HEK293 (cell line): ENCODE data around the gene GTF2I.

ENCODE experiments used
- ZNF549 ChIP-seq: fragments of 450-650 bp; IDR thresholded peaks from 2 replicates; pipeline ENCODE4 v1.5.1; 2018; ENCODE audit warnings: missing biosample characterization, missing genetic modification characterization, mild to moderate bottlenecking, inconsistent platforms, moderate library complexity
- TF ChIP-seq, protein P1 (sequence below): fragments of 450-650 bp; formaldehyde crosslinking; IDR thresholded peaks from 2 replicates; pipeline ENCODE4 v1.5.1; 2016; ENCODE audit warnings: missing biosample characterization, missing genetic modification characterization

DNA sequence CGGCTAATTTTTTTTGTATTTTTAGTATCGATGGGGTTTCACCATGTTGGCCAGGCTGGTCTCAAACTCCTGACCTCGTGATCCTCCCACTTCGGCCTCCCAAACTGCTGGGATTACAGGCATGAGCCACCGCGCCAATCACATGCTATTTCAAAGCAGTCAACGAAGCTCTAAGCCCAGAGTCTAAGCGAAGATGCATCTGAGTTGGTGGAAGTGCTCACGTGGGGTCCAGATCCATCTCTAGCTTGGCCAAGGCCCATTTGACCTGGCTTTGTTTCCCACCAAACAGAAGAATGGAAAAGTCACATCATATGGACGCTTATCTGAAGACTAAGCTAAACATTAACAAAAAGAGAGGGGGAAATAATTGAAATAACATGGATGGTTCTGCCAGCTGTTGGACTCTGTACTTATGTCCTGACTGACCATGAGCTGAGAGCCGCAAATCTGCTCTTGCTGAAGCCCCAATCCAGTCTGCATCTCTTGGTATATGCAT lies 3.8 kb upstream of the GTF2I start:
- no peak for TF ChIP-seq ZNF549
- TF ChIP-seq, protein P1, sequence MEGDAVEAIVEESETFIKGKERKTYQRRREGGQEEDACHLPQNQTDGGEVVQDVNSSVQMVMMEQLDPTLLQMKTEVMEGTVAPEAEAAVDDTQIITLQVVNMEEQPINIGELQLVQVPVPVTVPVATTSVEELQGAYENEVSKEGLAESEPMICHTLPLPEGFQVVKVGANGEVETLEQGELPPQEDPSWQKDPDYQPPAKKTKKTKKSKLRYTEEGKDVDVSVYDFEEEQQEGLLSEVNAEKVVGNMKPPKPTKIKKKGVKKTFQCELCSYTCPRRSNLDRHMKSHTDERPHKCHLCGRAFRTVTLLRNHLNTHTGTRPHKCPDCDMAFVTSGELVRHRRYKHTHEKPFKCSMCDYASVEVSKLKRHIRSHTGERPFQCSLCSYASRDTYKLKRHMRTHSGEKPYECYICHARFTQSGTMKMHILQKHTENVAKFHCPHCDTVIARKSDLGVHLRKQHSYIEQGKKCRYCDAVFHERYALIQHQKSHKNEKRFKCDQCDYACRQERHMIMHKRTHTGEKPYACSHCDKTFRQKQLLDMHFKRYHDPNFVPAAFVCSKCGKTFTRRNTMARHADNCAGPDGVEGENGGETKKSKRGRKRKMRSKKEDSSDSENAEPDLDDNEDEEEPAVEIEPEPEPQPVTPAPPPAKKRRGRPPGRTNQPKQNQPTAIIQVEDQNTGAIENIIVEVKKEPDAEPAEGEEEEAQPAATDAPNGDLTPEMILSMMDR (tag by site-specific recombination), result no peak
